Osteocyte (in vitro differentiated cells): ENCODE data around the gene KRTAP6-2. TPM values are rescaled to one million over a fixed set of nuclear protein-coding genes. Genes with fewer than 3 reads are reported as not detected.

ENCODE experiments used
- DNase-seq: peaks from one replicate; pipeline ENCODE4 v3.0.0; 2021; ENCODE audit warnings: mixed read lengths; ENCODE audit not compliant: unreplicated experiment; ENCODE audit errors: extremely low spot score
- H3K27ac Mint-ChIP-seq: one replicate; pipeline ENCODE4 v1.8.0; 2021; ENCODE audit warnings: mild to moderate bottlenecking, mixed read lengths; ENCODE audit not compliant: unreplicated experiment
- H3K27me3 Mint-ChIP-seq: one replicate; pipeline ENCODE4 v1.8.0; 2021; ENCODE audit warnings: mixed read lengths; ENCODE audit not compliant: unreplicated experiment
- H3K36me3 Mint-ChIP-seq: one replicate; pipeline ENCODE4 v1.8.0; 2021; ENCODE audit warnings: mixed read lengths; ENCODE audit not compliant: unreplicated experiment
- H3K4me1 Mint-ChIP-seq: one replicate; pipeline ENCODE4 v1.8.0; 2021; ENCODE audit warnings: mixed read lengths; ENCODE audit not compliant: unreplicated experiment
- H3K4me3 Mint-ChIP-seq: one replicate; pipeline ENCODE4 v1.8.0; 2021; ENCODE audit warnings: mild to moderate bottlenecking, moderate library complexity, mixed read lengths; ENCODE audit not compliant: unreplicated experiment
- H3K9me3 Mint-ChIP-seq: one replicate; pipeline ENCODE4 v1.8.0; 2021; ENCODE audit warnings: mixed read lengths; ENCODE audit not compliant: unreplicated experiment
- CTCF ChIP-seq: fragments of 200-600 bp; sonication (generic); IDR thresholded peaks from 2 replicates; pipeline ENCODE4 v1.5.0; 2021; ENCODE audit warnings: antibody characterized with exemption, mild to moderate bottlenecking, moderate library complexity
- total RNA-seq: library from RNA; stranded (reverse); gene quantifications from 2 replicates; pipeline ENCODE4 v1.2.1, GENCODE V29; 2021

The KRTAP6-2 gene
- total RNA-seq, 1 donor from 2014 or later, result not detected

GRCh38 chr21:30563072-30563471 lies 35.6 kb downstream of the KRTAP6-2 start:
- no peak for TF ChIP-seq CTCF
- no peak overlapping the region for H3K4me3 Mint-ChIP-seq
- no peaks in the 10 kb centered on the region for H3K36me3 Mint-ChIP-seq
- H3K4me1 Mint-ChIP-seq, result no peaks in the 10 kb centered on the region
- no peaks in the 10 kb centered on the region for H3K27me3 Mint-ChIP-seq
- H3K9me3 Mint-ChIP-seq, result peaks cover 7% of the 10 kb centered on the region
- DNase-seq, result no peak
- H3K27ac Mint-ChIP-seq, result no peak overlapping the region

- no peaks in the 10 kb centered on the region for H3K27me3 Mint-ChIP-seq
- no peak for DNase-seq
- H3K9me3 Mint-ChIP-seq, result peaks cover 7% of the 10 kb centered on the region
- H3K4me1 Mint-ChIP-seq, result no peaks in the 10 kb centered on the region
- no peak for TF ChIP-seq CTCF
- no peak overlapping the region for H3K27ac Mint-ChIP-seq
- H3K4me3 Mint-ChIP-seq, result no peak overlapping the region
- no peaks in the 10 kb centered on the region for H3K36me3 Mint-ChIP-seq
Measured at GRCh38 chr21:30561957-30562356, 36.7 kb downstream of the KRTAP6-2 start.

GRCh38 chr21:30561264-30561895 lies 37.3 kb downstream of the KRTAP6-2 start, which contains the start of gene KRTAP19-7:
KRTAP19-7 (minus strand) TSS chr21:30561314; CDS start chr21:30561289, 25 bp downstream.
- Mint-ChIP-seq H3K36me3 (no peaks in the 10 kb centered on the region), H3K27me3 (no peaks in the 10 kb centered on the region), H3K9me3 (peaks cover 7% of the 10 kb centered on the region), H3K27ac (no peak within 1 kb of the TSS), H3K4me1 (no peaks in the 10 kb centered on the region), H3K4me3 (no peak within 1 kb of the TSS)
- no peak for DNase-seq
- no peak for TF ChIP-seq CTCF

GRCh38 chr21:30555095-30555494 lies 43.6 kb downstream of the KRTAP6-2 start:
- Mint-ChIP-seq H3K4me3 (no peak overlapping the region), H3K4me1 (no peaks in the 10 kb centered on the region), H3K36me3 (no peaks in the 10 kb centered on the region), H3K9me3 (peaks cover 20% of the 10 kb centered on the region), H3K27me3 (no peaks in the 10 kb centered on the region), H3K27ac (no peak overlapping the region)
- no peak for DNase-seq
- no peak for TF ChIP-seq CTCF

GRCh38 chr21:30552782-30553181 lies 45.9 kb downstream of the KRTAP6-2 start:
- Mint-ChIP-seq H3K4me1 (no peaks in the 10 kb centered on the region), H3K27ac (no peak overlapping the region), H3K36me3 (no peaks in the 10 kb centered on the region), H3K4me3 (no peak overlapping the region), H3K9me3 (peaks cover 13% of the 10 kb centered on the region), H3K27me3 (no peaks in the 10 kb centered on the region)
- no peak for TF ChIP-seq CTCF
- DNase-seq, result no peak

Other genes with a start within 250 kb of the KRTAP6-2 start
- gene KRTAP13-2, start 226.6 kb downstream of the KRTAP6-2 start, total RNA-seq, result not detected in 2 replicates
- not detected in 2 replicates for gene KRTAP13-1, start 202.9 kb downstream of the KRTAP6-2 start, total RNA-seq
- gene KRTAP13-3, start 173.0 kb downstream of the KRTAP6-2 start, total RNA-seq, result not detected in 2 replicates
- gene KRTAP13-4, start 168.7 kb downstream of the KRTAP6-2 start, total RNA-seq, result not detected in 2 replicates
- not detected in 2 replicates for gene KRTAP15-1, start 158.6 kb downstream of the KRTAP6-2 start, total RNA-seq
- gene KRTAP19-1, start 118.5 kb downstream of the KRTAP6-2 start, total RNA-seq, result not detected in 2 replicates
- gene KRTAP19-2, start 111.5 kb downstream of the KRTAP6-2 start, total RNA-seq, result not detected in 2 replicates
- gene KRTAP19-3, start 106.9 kb downstream of the KRTAP6-2 start, total RNA-seq, result not detected in 2 replicates
- not detected in 2 replicates for gene KRTAP19-4, start 101.7 kb downstream of the KRTAP6-2 start, total RNA-seq
- gene KRTAP19-5, start 96.8 kb downstream of the KRTAP6-2 start, total RNA-seq, result not detected in 2 replicates
- gene KRTAP19-6, start 57.0 kb downstream of the KRTAP6-2 start, total RNA-seq, result not detected in 2 replicates
- gene KRTAP19-7, start 37.6 kb downstream of the KRTAP6-2 start, total RNA-seq, result not detected in 2 replicates
- not detected in 2 replicates for gene KRTAP22-2, start 8.5 kb downstream of the KRTAP6-2 start, total RNA-seq
- not detected in 2 replicates for gene KRTAP6-3, start 6.5 kb downstream of the KRTAP6-2 start, total RNA-seq
- not detected in 2 replicates for gene KRTAP22-1, start 2.2 kb upstream of the KRTAP6-2 start, total RNA-seq
- gene KRTAP6-1, start 15.0 kb upstream of the KRTAP6-2 start, total RNA-seq, result not detected in 2 replicates
- gene KRTAP20-1, start 17.5 kb upstream of the KRTAP6-2 start, total RNA-seq, result not detected in 2 replicates
- not detected in 2 replicates for gene KRTAP20-4, start 21.7 kb upstream of the KRTAP6-2 start, total RNA-seq
- not detected in 2 replicates for gene KRTAP20-2, start 36.3 kb upstream of the KRTAP6-2 start, total RNA-seq
- not detected in 2 replicates for gene KRTAP20-3, start 44.0 kb upstream of the KRTAP6-2 start, total RNA-seq
- gene KRTAP21-3, start 119.9 kb upstream of the KRTAP6-2 start, total RNA-seq, result not detected in 2 replicates
- not detected in 2 replicates for gene KRTAP21-2, start 148.4 kb upstream of the KRTAP6-2 start, total RNA-seq
- not detected in 2 replicates for gene KRTAP21-1, start 156.5 kb upstream of the KRTAP6-2 start, total RNA-seq
- not detected in 2 replicates for gene KRTAP8-1, start 214.4 kb upstream of the KRTAP6-2 start, total RNA-seq
- not detected in 2 replicates for gene KRTAP7-1, start 230.9 kb upstream of the KRTAP6-2 start, total RNA-seq